HEK293 (cell line): ENCODE measurements around the gene LRIG3.
A peak's percentile ranks its signal among the peaks of the same experiment; 100 is the strongest.

ENCODE experiments used
- CTCF ChIA-PET: fragments of 350-600 bp; formaldehyde crosslinking; extraction: SDS; loops from one replicate; lab custom pipeline; 2021; ENCODE audit warnings: antibody characterized with exemption; lab: Yijun Ruan, JAX
- POLR2A ChIA-PET: fragments of 300-600 bp; formaldehyde crosslinking; extraction: SDS; loops from one replicate; lab custom pipeline; 2020; ENCODE audit warnings: antibody characterized with exemption, inconsistent platforms; lab: Yijun Ruan, JAX
- H3K27ac ChIP-seq: fragments of 200-500 bp; sonication (Bioruptor generic); 2 replicates; pipeline ENCODE4 v1.5.1; 2014; ENCODE audit warnings: low read depth, low read length, control low read depth, inconsistent platforms; ENCODE audit errors: extremely low read depth
- H3K36me3 ChIP-seq, 2 experiments: fragments of 200-500 bp in 1 of 2; sonication (Bioruptor generic) in 1 of 2; 1 replicate in 1 of 2; 2 replicates in 1 of 2; pipeline ENCODE4 v1.5.1; 2014 to 2017; ENCODE audit warnings: inconsistent platforms in 2 of 2, low read length in 2 of 2; ENCODE audit not compliant: control insufficient read depth in 2 of 2, insufficient read depth in 1 of 2
- H3K4me1 ChIP-seq: fragments of 200-500 bp; sonication (Bioruptor generic); 2 replicates; pipeline ENCODE4 v1.5.1; 2014; ENCODE audit warnings: mild to moderate bottlenecking, low read length, inconsistent platforms; ENCODE audit not compliant: control insufficient read depth, insufficient read depth
- H3K4me3 ChIP-seq: 2 replicates; pipeline ENCODE4 v1.5.1; 2011; ENCODE audit warnings: low read depth, mild to moderate bottlenecking, control low read depth, low read length, moderate library complexity
- H3K9me3 ChIP-seq: fragments of 200-500 bp; sonication (Bioruptor generic); 2 replicates; pipeline ENCODE4 v1.5.1; 2014; ENCODE audit warnings: low read depth, low read length, inconsistent platforms; ENCODE audit not compliant: control insufficient read depth, insufficient read depth
- HOXD13 ChIP-seq: sonication (generic); formaldehyde crosslinking; IDR thresholded peaks from 2 replicates; pipeline ENCODE4 v1.8.0; 2022; ENCODE audit warnings: missing genetic modification reagents, borderline replicate concordance
- IKZF3 ChIP-seq: fragments of 450-650 bp; IDR thresholded peaks from 2 replicates; pipeline ENCODE4 v1.5.0; 2018; ENCODE audit warnings: missing biosample characterization, mild to moderate bottlenecking, missing genetic modification characterization, moderate library complexity
- OVOL3 ChIP-seq: fragments of 450-650 bp; formaldehyde crosslinking; IDR thresholded peaks from 2 replicates; pipeline ENCODE4 v1.5.1; 2016; ENCODE audit warnings: missing biosample characterization, missing genetic modification characterization
- PRDM4 ChIP-seq: fragments of 450-650 bp; formaldehyde crosslinking; IDR thresholded peaks from 2 replicates; pipeline ENCODE4 v1.5.1; 2017; ENCODE audit warnings: missing biosample characterization, missing genetic modification characterization
- PRDM6 ChIP-seq: fragments of 450-650 bp; formaldehyde crosslinking; IDR thresholded peaks from 2 replicates; pipeline ENCODE4 v1.5.1; 2017; ENCODE audit warnings: missing biosample characterization, missing genetic modification characterization
- REPIN1 ChIP-seq: fragments of 450-650 bp; formaldehyde crosslinking; IDR thresholded peaks from 2 replicates; pipeline ENCODE4 v1.5.1; 2017; ENCODE audit warnings: missing biosample characterization, missing genetic modification characterization, low read depth
- WT1 ChIP-seq: fragments of 450-650 bp; formaldehyde crosslinking; IDR thresholded peaks from 2 replicates; pipeline ENCODE4 v1.5.1; 2016; ENCODE audit warnings: missing biosample characterization, missing genetic modification characterization
- ZBTB17 ChIP-seq: fragments of 450-650 bp; formaldehyde crosslinking; IDR thresholded peaks from 2 replicates; pipeline ENCODE4 v1.5.1; 2016; ENCODE audit warnings: missing biosample characterization, missing genetic modification characterization
- ZBTB7A ChIP-seq: fragments of 450-650 bp; formaldehyde crosslinking; IDR thresholded peaks from 2 replicates; pipeline ENCODE4 v1.5.1; 2016; ENCODE audit warnings: low read depth, missing biosample characterization, missing genetic modification characterization
- ZNF10 ChIP-seq: fragments of 450-650 bp; formaldehyde crosslinking; IDR thresholded peaks from 2 replicates; pipeline ENCODE4 v1.5.1; 2017; ENCODE audit warnings: missing biosample characterization, missing genetic modification characterization
- ZNF138 ChIP-seq: fragments of 450-650 bp; formaldehyde crosslinking; IDR thresholded peaks from 2 replicates; pipeline ENCODE4 v1.5.1; 2016; ENCODE audit warnings: missing biosample characterization, missing genetic modification characterization, borderline replicate concordance
- ZNF202 ChIP-seq: fragments of 450-650 bp; formaldehyde crosslinking; IDR thresholded peaks from 2 replicates; pipeline ENCODE4 v1.5.1; 2016; ENCODE audit warnings: missing biosample characterization, missing genetic modification characterization, borderline replicate concordance
- ZNF23 ChIP-seq: fragments of 450-650 bp; formaldehyde crosslinking; IDR thresholded peaks from 2 replicates; pipeline ENCODE4 v1.5.1; 2016; ENCODE audit warnings: missing biosample characterization, missing genetic modification characterization, borderline replicate concordance
- ZNF24 ChIP-seq: fragments of 450-650 bp; formaldehyde crosslinking; IDR thresholded peaks from 2 replicates; pipeline ENCODE4 v1.5.1; 2016; ENCODE audit warnings: missing biosample characterization, missing genetic modification characterization
- ZNF280C ChIP-seq: fragments of 450-650 bp; formaldehyde crosslinking; IDR thresholded peaks from 2 replicates; pipeline ENCODE4 v1.5.1; 2016; ENCODE audit warnings: missing biosample characterization, missing genetic modification characterization
- ZNF302 ChIP-seq: fragments of 450-650 bp; formaldehyde crosslinking; IDR thresholded peaks from 2 replicates; pipeline ENCODE4 v1.5.1; 2016; ENCODE audit warnings: missing biosample characterization, missing genetic modification characterization, low read depth
- ZNF350 ChIP-seq: fragments of 450-650 bp; formaldehyde crosslinking; IDR thresholded peaks from 2 replicates; pipeline ENCODE4 v1.5.0; 2017; ENCODE audit warnings: missing biosample characterization, mild to moderate bottlenecking, missing genetic modification characterization
- ZNF488 ChIP-seq: fragments of 450-650 bp; formaldehyde crosslinking; IDR thresholded peaks from 2 replicates; pipeline ENCODE4 v1.5.1; 2016; ENCODE audit warnings: missing biosample characterization, missing genetic modification characterization
- ZNF549 ChIP-seq: fragments of 450-650 bp; IDR thresholded peaks from 2 replicates; pipeline ENCODE4 v1.5.1; 2018; ENCODE audit warnings: missing biosample characterization, missing genetic modification characterization, mild to moderate bottlenecking, inconsistent platforms, moderate library complexity
- ZNF555 ChIP-seq: fragments of 450-650 bp; formaldehyde crosslinking; conservative IDR thresholded peaks from 2 replicates; pipeline ENCODE4 v1.5.1; 2017; ENCODE audit warnings: missing biosample characterization, mild to moderate bottlenecking, missing genetic modification characterization, inconsistent platforms
- ZNF623 ChIP-seq: fragments of 450-650 bp; formaldehyde crosslinking; IDR thresholded peaks from 2 replicates; pipeline ENCODE4 v1.5.1; 2016; ENCODE audit warnings: missing biosample characterization, missing genetic modification characterization
- ZNF654 ChIP-seq: fragments of 450-650 bp; formaldehyde crosslinking; IDR thresholded peaks from 2 replicates; pipeline ENCODE4 v1.5.1; 2016; ENCODE audit warnings: low read depth, missing biosample characterization, missing genetic modification characterization
- ZNF776 ChIP-seq: fragments of 450-650 bp; formaldehyde crosslinking; IDR thresholded peaks from 2 replicates; pipeline ENCODE4 v1.5.0; 2017; ENCODE audit warnings: missing biosample characterization, missing genetic modification characterization, borderline replicate concordance
- ZSCAN30 ChIP-seq: fragments of 450-650 bp; IDR thresholded peaks from 2 replicates; pipeline ENCODE4 v1.5.1; 2018; ENCODE audit warnings: missing biosample characterization, mild to moderate bottlenecking, missing genetic modification characterization, moderate library complexity
- ZSCAN4 ChIP-seq: fragments of 450-650 bp; formaldehyde crosslinking; IDR thresholded peaks from 2 replicates; pipeline ENCODE4 v1.5.1; 2017; ENCODE audit warnings: missing biosample characterization, missing genetic modification characterization

LRIG3 gene

GRCh38 chr12:58915037-58915436 lies 5.3 kb downstream of the LRIG3 start (continued):
- TF ChIP-seq ZBTB7A (tag by site-specific recombination) (no peak), ZNF488 (no peak), ZNF302 (tag by site-specific recombination) (no peak)

GRCh38 chr12:58914457-58914856 lies 5.8 kb downstream of the LRIG3 start:
- ChIA-PET POLR2A (interaction anchor here (0.7 kb wide), 1 partner anchor 11 kb away, joined by 3 read pairs; no protein-coding TSS in a partner anchor), CTCF (interaction anchor here (1.0 to 1.3 kb wide), 2 partner anchors 172 to 236 kb away, joined by 3 read pairs; no protein-coding TSS in a partner anchor)
- Histone ChIP-seq H3K4me3 (no peak overlapping the region), H3K36me3 (peaks cover 18 to 29% of the 10 kb centered on the region in 2 experiments), H3K9me3 (no peaks in the 10 kb centered on the region), H3K27ac (no peak overlapping the region), H3K4me1 (peaks cover 35% of the 10 kb centered on the region)
- no peak for TF ChIP-seq ZSCAN30 (tag by site-specific recombination)
- TF ChIP-seq ZNF776: no peak
- no peak for TF ChIP-seq ZNF555 (tag by site-specific recombination)
- no peak for TF ChIP-seq ZNF350 (tag by site-specific recombination)
- TF ChIP-seq ZNF24: 0 out of 2 replicates have a peak, but pooled peaks have one; percentile 44
- TF ChIP-seq ZNF488: no peak
- TF ChIP-seq ZNF623 (tag by site-specific recombination): no peak
- TF ChIP-seq REPIN1 (tag by site-specific recombination): no peak
- no peak; the same call in 1 of the 2 replicates for TF ChIP-seq ZNF10
- peak; percentile 27; the same call in 1 of the 2 replicates for TF ChIP-seq ZBTB17 (tag by site-specific recombination)
- TF ChIP-seq ZSCAN4 (tag by site-specific recombination): no peak
- no peak for TF ChIP-seq HOXD13 (CRISPR knock-in tag)
- TF ChIP-seq IKZF3 (tag by site-specific recombination): no peak
- TF ChIP-seq ZNF654 (tag by site-specific recombination): no peak
- TF ChIP-seq ZNF280C (tag by site-specific recombination): no peak
- no peak for TF ChIP-seq ZNF23 (tag by site-specific recombination)
- TF ChIP-seq WT1: peak; percentile 64; the same call in 1 of the 2 replicates
- no peak for TF ChIP-seq ZNF549 (tag by site-specific recombination)
- no peak for TF ChIP-seq ZNF138
- peak; percentile 55 for TF ChIP-seq PRDM6 (tag by site-specific recombination)
- TF ChIP-seq ZNF202 (tag by site-specific recombination): no peak
- no peak for TF ChIP-seq OVOL3 (tag by site-specific recombination)
- TF ChIP-seq PRDM4 (tag by site-specific recombination): no peak
